Astrocyte (in vitro differentiated cells and primary cell): ENCODE results near the gene FRY. TPM values are rescaled to one million over a fixed set of nuclear protein-coding genes. Genes with fewer than 3 reads are reported as not detected.
A peak's percentile ranks its signal among the peaks of the same experiment; 100 is the strongest.

ENCODE experiments used
- DNase-seq: peaks from one replicate; pipeline ENCODE4 v3.0.0-alpha.2; 2010; ENCODE audit warnings: low read depth
- FAIRE-seq: peaks from 2 replicates; lab custom pipeline; 2011; peaks lifted over from hg19 to GRCh38; lab: Jason Lieb, UNC
- H2AFZ ChIP-seq: 2 replicates; pipeline ENCODE4 v1.6.0; 2012; ENCODE audit warnings: low read depth, low read length, inconsistent platforms
- H3K27ac ChIP-seq: 2 replicates; pipeline ENCODE4 v1.5.1; 2011; ENCODE audit warnings: low read depth, low read length, inconsistent platforms
- H3K27me3 ChIP-seq: 2 replicates; pipeline ENCODE4 v1.6.0; 2011; ENCODE audit warnings: low read length, inconsistent platforms; ENCODE audit not compliant: insufficient read depth
- H3K36me3 ChIP-seq: 2 replicates; pipeline ENCODE4 v1.5.1; 2011; ENCODE audit warnings: low read length, inconsistent platforms; ENCODE audit not compliant: insufficient read depth
- H3K4me1 ChIP-seq: 2 replicates; pipeline ENCODE4 v1.5.1; 2011; ENCODE audit warnings: low read length, inconsistent platforms; ENCODE audit not compliant: insufficient read depth
- H3K4me2 ChIP-seq: 2 replicates; pipeline ENCODE4 v1.6.0; 2012; ENCODE audit warnings: low read length, inconsistent platforms
- H3K4me3 ChIP-seq: 2 replicates; pipeline ENCODE4 v1.5.1; 2011; ENCODE audit warnings: low read depth, mild to moderate bottlenecking, low read length, inconsistent platforms; ENCODE audit not compliant: insufficient read depth
- H3K79me2 ChIP-seq: 2 replicates; pipeline ENCODE4 v1.6.0; 2012; ENCODE audit warnings: mild to moderate bottlenecking, low read length, inconsistent platforms; ENCODE audit not compliant: insufficient read depth
- H3K9ac ChIP-seq: 2 replicates; pipeline ENCODE4 v1.6.0; 2012; ENCODE audit warnings: mild to moderate bottlenecking, low read length, inconsistent platforms
- H3K9me3 ChIP-seq: 2 replicates; pipeline ENCODE4 v1.5.1; 2012; ENCODE audit warnings: low read depth, mild to moderate bottlenecking, low read length, inconsistent platforms; ENCODE audit not compliant: insufficient read depth
- H4K20me1 ChIP-seq: 2 replicates; pipeline ENCODE4 v1.6.0; 2012; ENCODE audit warnings: low read length, inconsistent platforms; ENCODE audit not compliant: insufficient read depth
- H3K27ac Mint-ChIP-seq: one replicate; pipeline ENCODE4 v1.8.0; 2021; ENCODE audit warnings: mild to moderate bottlenecking, mixed read lengths; ENCODE audit not compliant: unreplicated experiment
- H3K27me3 Mint-ChIP-seq: one replicate; pipeline ENCODE4 v1.8.0; 2021; ENCODE audit warnings: low read depth, mixed read lengths; ENCODE audit not compliant: unreplicated experiment
- H3K36me3 Mint-ChIP-seq: one replicate; pipeline ENCODE4 v1.8.0; 2021; ENCODE audit warnings: low read depth, mixed read lengths; ENCODE audit not compliant: unreplicated experiment
- H3K4me1 Mint-ChIP-seq: one replicate; pipeline ENCODE4 v1.8.0; 2021; ENCODE audit warnings: low read depth, mixed read lengths; ENCODE audit not compliant: unreplicated experiment
- H3K4me3 Mint-ChIP-seq: one replicate; pipeline ENCODE4 v1.8.0; 2021; ENCODE audit warnings: mild to moderate bottlenecking, moderate library complexity, mixed read lengths; ENCODE audit not compliant: unreplicated experiment
- H3K9me3 Mint-ChIP-seq: one replicate; pipeline ENCODE4 v1.8.0; 2021; ENCODE audit warnings: mild to moderate bottlenecking, mixed read lengths; ENCODE audit not compliant: unreplicated experiment
- CTCF ChIP-seq: IDR thresholded peaks from 2 replicates; pipeline ENCODE4 v1.5.1; 2011; ENCODE audit warnings: low read depth, mild to moderate bottlenecking, inconsistent platforms, low read length, moderate library complexity; ENCODE audit not compliant: insufficient read depth
- EZH2 ChIP-seq: IDR thresholded peaks from 2 replicates; pipeline ENCODE4 v1.6.1; 2012; ENCODE audit warnings: mild to moderate bottlenecking, low read length, inconsistent platforms; ENCODE audit not compliant: insufficient read depth
- total RNA-seq: library from RNA; stranded (reverse); gene quantifications from 2 replicates; pipeline ENCODE4 v1.2.1, GENCODE V29; 2021

FRY gene
- total RNA-seq, 1 donor from 2014 or later, result 4.6 TPM

DNA sequence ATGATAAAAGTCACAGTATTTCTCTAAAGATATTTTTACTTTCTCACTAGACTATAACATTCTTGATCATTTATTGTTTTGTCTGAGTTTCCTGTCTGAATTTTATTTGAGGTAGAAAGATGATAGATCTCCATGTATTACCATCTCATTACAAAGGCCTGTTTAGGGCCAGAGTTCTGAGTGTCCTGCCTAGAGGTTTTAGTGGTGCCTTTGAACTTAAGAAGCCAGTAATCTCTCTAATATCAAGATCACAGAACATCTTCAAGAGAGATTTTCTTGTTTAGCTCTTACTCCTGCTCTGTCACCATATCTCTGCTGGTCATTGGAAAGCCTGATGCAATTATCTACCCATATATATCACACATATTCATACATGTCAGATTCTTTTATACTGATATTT, 182.1 kb downstream of the FRY start:
- no peaks in the 10 kb centered on the region for H3K27me3 ChIP-seq
- Mint-ChIP-seq H3K27me3 (no peaks in the 10 kb centered on the region), H3K4me3 (no peak overlapping the region), H3K9me3 (no peaks in the 10 kb centered on the region), H3K4me1 (peaks cover 32% of the 10 kb centered on the region), H3K27ac (peak overlapping the region; percentile 98), H3K36me3 (peaks cover 1% of the 10 kb centered on the region)
- H3K9me3 ChIP-seq, result no peaks in the 10 kb centered on the region
- TF ChIP-seq CTCF, result no peak
- no peak for TF ChIP-seq EZH2
- peaks cover 16% of the 10 kb centered on the region for H3K4me1 ChIP-seq
- no peak for FAIRE-seq
- H2AFZ ChIP-seq, result no peak overlapping the region
- no peak overlapping the region for H3K4me2 ChIP-seq
- no peak overlapping the region for H3K27ac ChIP-seq
- H3K36me3 ChIP-seq, result no peaks in the 10 kb centered on the region
- no peaks in the 10 kb centered on the region for H3K79me2 ChIP-seq
- H3K4me3 ChIP-seq, result no peak overlapping the region
- no peak overlapping the region for H3K9ac ChIP-seq
- no peaks in the 10 kb centered on the region for H4K20me1 ChIP-seq
- no peak for DNase-seq

DNA sequence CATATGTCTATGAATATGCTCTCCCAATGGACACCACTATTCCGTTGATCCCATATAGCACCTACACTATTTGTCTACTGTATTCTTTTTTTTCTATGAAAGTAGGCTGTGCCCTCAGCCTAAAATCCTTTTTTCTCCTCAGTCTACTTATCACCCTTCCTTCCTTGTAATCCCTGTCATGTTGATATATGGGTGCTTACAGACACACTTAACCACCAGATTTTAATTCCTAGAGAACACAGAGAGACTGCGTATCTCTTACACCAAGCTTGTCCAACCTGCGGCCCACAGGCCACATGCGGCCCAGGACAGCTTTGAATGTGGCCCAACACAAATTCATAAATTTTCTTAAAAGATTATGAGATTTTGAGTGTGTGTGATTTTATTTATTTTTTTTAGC, 182.5 kb downstream of the FRY start:
- TF ChIP-seq EZH2 (no peak), CTCF (no peak)
- no peak overlapping the region for H3K27ac Mint-ChIP-seq
- no peak overlapping the region for H3K9ac ChIP-seq

GRCh38 chr13:32216281-32216680, 184.7 kb downstream of the FRY start:
- no peak for DNase-seq

More for the DNA sequence above, 182.5 kb downstream of the FRY start:
- no peaks in the 10 kb centered on the region for H3K27me3 Mint-ChIP-seq
- no peak overlapping the region for H2AFZ ChIP-seq
- no peak overlapping the region for H3K27ac ChIP-seq
- no peak overlapping the region for H3K4me3 ChIP-seq
- peaks cover 32% of the 10 kb centered on the region for H3K4me1 Mint-ChIP-seq
- no peak for FAIRE-seq
- peak; percentile 51 for DNase-seq
- no peak overlapping the region for H3K4me3 Mint-ChIP-seq
- peaks cover 16% of the 10 kb centered on the region for H3K4me1 ChIP-seq
- H3K36me3 ChIP-seq, result no peaks in the 10 kb centered on the region
- H3K27me3 ChIP-seq, result no peaks in the 10 kb centered on the region
- peaks cover 3% of the 10 kb centered on the region for H3K36me3 Mint-ChIP-seq
- H3K79me2 ChIP-seq, result no peaks in the 10 kb centered on the region
- H3K4me2 ChIP-seq, result no peak overlapping the region
- no peaks in the 10 kb centered on the region for H3K9me3 ChIP-seq
- H4K20me1 ChIP-seq, result no peaks in the 10 kb centered on the region
- H3K9me3 Mint-ChIP-seq, result no peaks in the 10 kb centered on the region

More at GRCh38 chr13:32216281-32216680, 184.7 kb downstream of the FRY start:
- no peak overlapping the region for H3K4me3 ChIP-seq
- Mint-ChIP-seq H3K9me3 (no peaks in the 10 kb centered on the region), H3K4me1 (peaks cover 25% of the 10 kb centered on the region), H3K27me3 (no peaks in the 10 kb centered on the region), H3K27ac (no peak overlapping the region), H3K4me3 (no peak overlapping the region), H3K36me3 (peaks cover 3% of the 10 kb centered on the region)
- H3K27me3 ChIP-seq, result no peaks in the 10 kb centered on the region
- H3K36me3 ChIP-seq, result no peaks in the 10 kb centered on the region
- no peak overlapping the region for H2AFZ ChIP-seq
- no peak overlapping the region for H3K9ac ChIP-seq
- TF ChIP-seq CTCF (no peak), EZH2 (no peak)
- H3K9me3 ChIP-seq, result no peaks in the 10 kb centered on the region
- FAIRE-seq, result no peak
- H3K4me2 ChIP-seq, result no peak overlapping the region
- peaks cover 16% of the 10 kb centered on the region for H3K4me1 ChIP-seq
- no peak overlapping the region for H3K27ac ChIP-seq
- H4K20me1 ChIP-seq, result no peaks in the 10 kb centered on the region
- H3K79me2 ChIP-seq, result no peaks in the 10 kb centered on the region
